ENCODE data around the gene ZNF750.

DNA sequence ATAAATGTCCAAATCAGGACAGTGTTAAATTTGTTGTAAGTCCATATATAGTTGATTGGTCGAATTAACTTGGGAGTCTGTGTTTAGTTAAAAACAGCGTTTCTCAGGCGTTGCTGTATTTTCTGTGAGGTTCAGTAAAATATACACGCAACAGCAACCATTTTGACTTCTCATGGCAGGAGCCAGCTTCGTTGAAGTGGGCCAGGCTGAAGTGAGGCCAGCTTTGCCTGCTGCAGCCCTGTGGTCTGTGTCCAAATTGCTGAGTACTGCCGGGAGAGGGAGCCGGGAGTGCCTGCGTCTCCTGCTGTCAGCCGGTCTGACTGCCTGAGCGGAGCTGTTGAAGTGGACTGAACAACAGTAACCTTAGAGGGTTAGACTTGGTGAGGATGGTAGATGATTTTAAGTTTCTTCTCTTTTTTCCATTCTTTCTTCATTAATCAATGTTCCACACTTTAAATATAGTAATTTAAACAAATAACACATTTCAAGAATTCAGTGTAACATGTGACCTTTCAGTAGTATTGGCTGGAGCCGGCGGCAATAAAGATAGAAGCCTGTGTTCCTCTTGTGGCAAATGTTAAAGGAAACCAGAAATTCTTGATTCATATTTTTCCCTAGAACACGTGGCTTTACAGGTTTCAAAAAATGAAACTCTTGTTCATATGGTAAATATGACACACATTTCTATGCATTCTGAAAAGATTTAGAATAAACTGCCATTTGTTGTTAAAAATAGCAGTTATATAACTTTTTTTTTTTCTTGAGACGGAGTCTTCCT is 37.0 kb upstream of the ZNF750 start:
- TF ChIP-seq, protein P1, sequence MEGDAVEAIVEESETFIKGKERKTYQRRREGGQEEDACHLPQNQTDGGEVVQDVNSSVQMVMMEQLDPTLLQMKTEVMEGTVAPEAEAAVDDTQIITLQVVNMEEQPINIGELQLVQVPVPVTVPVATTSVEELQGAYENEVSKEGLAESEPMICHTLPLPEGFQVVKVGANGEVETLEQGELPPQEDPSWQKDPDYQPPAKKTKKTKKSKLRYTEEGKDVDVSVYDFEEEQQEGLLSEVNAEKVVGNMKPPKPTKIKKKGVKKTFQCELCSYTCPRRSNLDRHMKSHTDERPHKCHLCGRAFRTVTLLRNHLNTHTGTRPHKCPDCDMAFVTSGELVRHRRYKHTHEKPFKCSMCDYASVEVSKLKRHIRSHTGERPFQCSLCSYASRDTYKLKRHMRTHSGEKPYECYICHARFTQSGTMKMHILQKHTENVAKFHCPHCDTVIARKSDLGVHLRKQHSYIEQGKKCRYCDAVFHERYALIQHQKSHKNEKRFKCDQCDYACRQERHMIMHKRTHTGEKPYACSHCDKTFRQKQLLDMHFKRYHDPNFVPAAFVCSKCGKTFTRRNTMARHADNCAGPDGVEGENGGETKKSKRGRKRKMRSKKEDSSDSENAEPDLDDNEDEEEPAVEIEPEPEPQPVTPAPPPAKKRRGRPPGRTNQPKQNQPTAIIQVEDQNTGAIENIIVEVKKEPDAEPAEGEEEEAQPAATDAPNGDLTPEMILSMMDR (IDR thresholded peaks at IDR 0.05), result peak in 5 of 6 experiments; percentile 23 to 60 (median 55)
- TF ChIP-seq POLR2A (IDR thresholded peaks at IDR 0.05), result no peak
